ENCODE results near the gene ROR1.

The ROR1 gene

GRCh38 chr1:63854091-63854490 is 80.3 kb downstream of the ROR1 start:
- no peaks in the 10 kb centered on the region for H3K36me3 Mint-ChIP-seq (ENCODE audit: low read depth)
- H3K27me3 Mint-ChIP-seq (ENCODE audit: low read depth), result peaks cover 3% of the 10 kb centered on the region
- no peaks in the 10 kb centered on the region for H3K4me1 Mint-ChIP-seq (ENCODE audit: low read depth)
- H3K9me3 Mint-ChIP-seq, result no peaks in the 10 kb centered on the region
- DNase-seq (ENCODE audit: low spot score), result no peak
- no peak overlapping the region for H3K27ac Mint-ChIP-seq
- H3K4me3 Mint-ChIP-seq, result no peak overlapping the region

DNA sequence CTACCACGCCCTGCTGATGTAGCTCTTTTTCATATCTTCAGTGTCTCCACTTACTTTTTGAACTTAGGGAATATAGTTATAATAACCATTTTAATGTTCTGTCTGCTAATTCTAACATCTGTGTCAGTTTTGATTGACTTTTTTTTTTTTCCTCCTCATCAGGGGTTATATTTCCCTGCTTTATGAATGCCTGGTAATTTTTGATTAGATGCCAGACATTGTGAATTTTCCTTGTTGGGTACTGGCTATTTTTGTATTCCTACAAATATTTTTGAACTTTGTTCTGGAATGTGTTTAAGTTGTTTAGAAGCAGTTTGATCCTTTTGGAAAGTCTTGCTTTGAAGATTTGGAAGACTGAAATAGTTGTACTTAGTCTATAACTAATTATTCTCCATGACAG is 82.1 kb downstream of the ROR1 start:
- no peaks in the 10 kb centered on the region for H3K9me3 Mint-ChIP-seq
- H3K4me3 Mint-ChIP-seq, result no peak overlapping the region
- H3K27me3 Mint-ChIP-seq (ENCODE audit: low read depth), result no peaks in the 10 kb centered on the region
- H3K4me1 Mint-ChIP-seq (ENCODE audit: low read depth), result no peaks in the 10 kb centered on the region
- DNase-seq (ENCODE audit: low spot score), result no peak
- no peaks in the 10 kb centered on the region for H3K36me3 Mint-ChIP-seq (ENCODE audit: low read depth)
- H3K27ac Mint-ChIP-seq, result no peak overlapping the region

DNA sequence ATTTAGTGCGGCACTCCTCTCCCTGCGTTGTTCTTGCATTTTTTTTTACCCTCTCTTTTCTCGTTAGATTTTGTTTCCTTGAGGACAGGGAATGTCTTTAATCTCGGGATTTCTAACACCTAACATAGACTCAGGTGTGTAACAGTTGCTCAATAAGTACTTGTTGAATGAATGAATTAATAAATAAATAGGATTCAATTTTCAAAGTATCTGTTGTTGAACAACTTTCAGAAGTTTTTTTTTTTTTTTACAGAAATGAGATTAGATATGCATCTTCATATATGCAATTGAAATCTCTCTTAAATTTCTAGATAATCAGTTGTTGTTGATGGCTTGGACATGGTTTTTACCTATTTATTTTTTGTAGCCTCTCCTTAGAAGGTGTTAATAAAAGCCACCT is 83.1 kb downstream of the ROR1 start:
- Mint-ChIP-seq H3K36me3 (ENCODE audit: low read depth) (no peaks in the 10 kb centered on the region), H3K9me3 (no peaks in the 10 kb centered on the region), H3K27ac (no peak overlapping the region), H3K27me3 (ENCODE audit: low read depth) (no peaks in the 10 kb centered on the region), H3K4me1 (ENCODE audit: low read depth) (no peaks in the 10 kb centered on the region), H3K4me3 (no peak overlapping the region)
- no peak for DNase-seq (ENCODE audit: low spot score)

- DNase-seq (ENCODE audit: low spot score), result no peak
- H3K9me3 Mint-ChIP-seq, result no peaks in the 10 kb centered on the region
- H3K4me3 Mint-ChIP-seq, result no peak overlapping the region
- no peaks in the 10 kb centered on the region for H3K4me1 Mint-ChIP-seq (ENCODE audit: low read depth)
- H3K27ac Mint-ChIP-seq, result no peak overlapping the region
- no peaks in the 10 kb centered on the region for H3K27me3 Mint-ChIP-seq (ENCODE audit: low read depth)
- H3K36me3 Mint-ChIP-seq (ENCODE audit: low read depth), result no peaks in the 10 kb centered on the region
Observed at GRCh38 chr1:63857478-63857877, 83.7 kb downstream of the ROR1 start.

DNA sequence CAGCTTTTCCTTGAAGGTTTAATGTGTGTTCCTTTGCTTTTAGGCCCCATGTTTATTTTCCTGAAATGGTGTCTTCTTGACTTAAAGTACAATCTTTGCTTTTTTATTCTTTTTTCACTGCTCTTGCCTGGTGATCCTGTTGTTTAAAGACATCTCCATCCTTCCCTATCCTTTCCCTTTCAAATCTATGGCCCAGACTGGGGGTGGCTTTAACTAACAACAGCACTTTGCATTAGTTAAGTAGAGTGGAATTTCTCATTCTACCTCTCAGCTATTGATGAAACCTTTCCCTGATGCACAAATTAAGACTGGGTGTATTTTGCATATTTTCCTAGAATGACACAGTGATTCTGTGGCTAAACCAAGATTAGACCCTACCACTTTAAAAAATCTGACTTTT is 84.3 kb downstream of the ROR1 start:
- Mint-ChIP-seq H3K9me3 (no peaks in the 10 kb centered on the region), H3K27ac (no peak overlapping the region), H3K4me1 (ENCODE audit: low read depth) (no peaks in the 10 kb centered on the region), H3K27me3 (ENCODE audit: low read depth) (no peaks in the 10 kb centered on the region), H3K4me3 (no peak overlapping the region), H3K36me3 (ENCODE audit: low read depth) (no peaks in the 10 kb centered on the region)
- DNase-seq (ENCODE audit: low spot score), result no peak

GRCh38 chr1:63859480-63860275 is 85.9 kb downstream of the ROR1 start:
- Mint-ChIP-seq H3K4me3 (no peak overlapping the region), H3K9me3 (no peaks in the 10 kb centered on the region), H3K4me1 (ENCODE audit: low read depth) (no peaks in the 10 kb centered on the region), H3K27me3 (ENCODE audit: low read depth) (no peaks in the 10 kb centered on the region), H3K36me3 (ENCODE audit: low read depth) (no peaks in the 10 kb centered on the region), H3K27ac (no peak overlapping the region)
- DNase-seq (ENCODE audit: low spot score), result no peak

- no peak overlapping the region for H3K4me3 Mint-ChIP-seq
Observed at GRCh38 chr1:63861052-63861691, 87.4 kb downstream of the ROR1 start.

DNA sequence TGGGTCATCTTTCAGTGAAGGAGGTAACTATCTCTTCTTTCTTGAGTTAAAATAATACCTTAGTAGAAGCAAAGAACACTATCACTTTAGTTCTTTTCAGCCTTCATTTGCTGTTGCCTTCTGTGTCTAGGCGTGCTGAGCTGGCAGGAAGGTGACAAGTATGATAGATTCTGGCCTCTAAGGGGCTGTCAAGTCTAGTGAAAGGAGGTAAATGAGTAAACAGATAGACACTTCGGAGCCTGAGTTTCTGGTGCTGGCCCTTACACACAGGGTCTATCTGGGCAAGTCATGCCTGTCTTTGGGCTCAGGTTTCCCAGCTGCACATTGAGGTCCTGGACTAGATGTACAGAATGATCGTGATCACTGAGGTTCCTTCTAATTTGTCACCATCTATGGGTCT is 89.3 kb downstream of the ROR1 start:
- H3K27me3 Mint-ChIP-seq (ENCODE audit: low read depth), result peaks cover 5% of the 10 kb centered on the region
- no peak overlapping the region for H3K4me3 Mint-ChIP-seq
- H3K36me3 Mint-ChIP-seq (ENCODE audit: low read depth), result no peaks in the 10 kb centered on the region
- no peak for DNase-seq (ENCODE audit: low spot score)
- no peaks in the 10 kb centered on the region for H3K9me3 Mint-ChIP-seq
- no peaks in the 10 kb centered on the region for H3K4me1 Mint-ChIP-seq (ENCODE audit: low read depth)
- H3K27ac Mint-ChIP-seq, result no peak overlapping the region

More at GRCh38 chr1:63861052-63861691, 87.4 kb downstream of the ROR1 start:
- no peaks in the 10 kb centered on the region for H3K4me1 Mint-ChIP-seq (ENCODE audit: low read depth)
- H3K27me3 Mint-ChIP-seq (ENCODE audit: low read depth), result no peaks in the 10 kb centered on the region
- H3K36me3 Mint-ChIP-seq (ENCODE audit: low read depth), result no peaks in the 10 kb centered on the region
- H3K27ac Mint-ChIP-seq, result no peak overlapping the region
- H3K9me3 Mint-ChIP-seq, result no peaks in the 10 kb centered on the region
- no peak for DNase-seq (ENCODE audit: low spot score)

DNA sequence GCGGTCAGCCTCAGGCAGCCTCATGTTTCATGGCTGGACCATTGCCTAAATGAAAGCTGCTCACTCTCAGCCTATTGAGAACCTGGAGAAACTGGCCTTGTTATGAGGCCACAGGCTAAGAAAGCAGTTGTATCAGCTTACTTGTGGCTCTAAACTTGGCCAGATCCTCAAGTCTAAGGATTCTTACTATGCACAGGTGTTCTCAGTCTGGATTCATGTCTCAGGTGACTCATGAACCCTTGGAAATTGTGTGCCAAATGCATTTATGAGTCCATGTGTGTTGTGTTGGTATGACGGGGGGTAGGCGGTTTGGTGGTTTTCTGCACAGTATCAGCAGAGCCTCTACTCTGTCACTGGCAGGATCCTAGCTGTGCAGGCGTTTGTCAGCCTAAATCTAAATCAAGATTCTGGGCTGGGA is 90.4 kb downstream of the ROR1 start:
- no peak for DNase-seq (ENCODE audit: low spot score)
- no peak overlapping the region for H3K27ac Mint-ChIP-seq
- no peak overlapping the region for H3K4me3 Mint-ChIP-seq
- H3K9me3 Mint-ChIP-seq, result no peaks in the 10 kb centered on the region
- H3K4me1 Mint-ChIP-seq (ENCODE audit: low read depth), result no peaks in the 10 kb centered on the region
- H3K36me3 Mint-ChIP-seq (ENCODE audit: low read depth), result no peaks in the 10 kb centered on the region
- peaks cover 5% of the 10 kb centered on the region for H3K27me3 Mint-ChIP-seq (ENCODE audit: low read depth)

GRCh38 chr1:63865561-63865960 is 91.7 kb downstream of the ROR1 start:
- H3K4me1 Mint-ChIP-seq (ENCODE audit: low read depth), result no peaks in the 10 kb centered on the region

GRCh38 chr1:63866084-63866483 is 92.3 kb downstream of the ROR1 start:
- H3K4me3 Mint-ChIP-seq, result no peak overlapping the region
- H3K4me1 Mint-ChIP-seq (ENCODE audit: low read depth), result no peaks in the 10 kb centered on the region

More at GRCh38 chr1:63865561-63865960, 91.7 kb downstream of the ROR1 start:
- H3K27ac Mint-ChIP-seq, result no peak overlapping the region
- no peak for DNase-seq (ENCODE audit: low spot score)
- H3K27me3 Mint-ChIP-seq (ENCODE audit: low read depth), result peaks cover 8% of the 10 kb centered on the region
- no peaks in the 10 kb centered on the region for H3K9me3 Mint-ChIP-seq
- H3K36me3 Mint-ChIP-seq (ENCODE audit: low read depth), result no peaks in the 10 kb centered on the region
- H3K4me3 Mint-ChIP-seq, result no peak overlapping the region

GRCh38 chr1:63867429-63868176 is 93.8 kb downstream of the ROR1 start:
- H3K9me3 Mint-ChIP-seq, result no peaks in the 10 kb centered on the region
- no peak overlapping the region for H3K4me3 Mint-ChIP-seq
- no peak overlapping the region for H3K27ac Mint-ChIP-seq
- H3K27me3 Mint-ChIP-seq (ENCODE audit: low read depth), result peaks cover 9% of the 10 kb centered on the region
- H3K36me3 Mint-ChIP-seq (ENCODE audit: low read depth), result no peaks in the 10 kb centered on the region
- H3K4me1 Mint-ChIP-seq (ENCODE audit: low read depth), result no peaks in the 10 kb centered on the region
- no peak for DNase-seq (ENCODE audit: low spot score)

More at GRCh38 chr1:63866084-63866483, 92.3 kb downstream of the ROR1 start:
- Mint-ChIP-seq H3K27ac (no peak overlapping the region), H3K9me3 (no peaks in the 10 kb centered on the region), H3K27me3 (ENCODE audit: low read depth) (peaks cover 9% of the 10 kb centered on the region), H3K36me3 (ENCODE audit: low read depth) (no peaks in the 10 kb centered on the region)
- no peak for DNase-seq (ENCODE audit: low spot score)

DNA sequence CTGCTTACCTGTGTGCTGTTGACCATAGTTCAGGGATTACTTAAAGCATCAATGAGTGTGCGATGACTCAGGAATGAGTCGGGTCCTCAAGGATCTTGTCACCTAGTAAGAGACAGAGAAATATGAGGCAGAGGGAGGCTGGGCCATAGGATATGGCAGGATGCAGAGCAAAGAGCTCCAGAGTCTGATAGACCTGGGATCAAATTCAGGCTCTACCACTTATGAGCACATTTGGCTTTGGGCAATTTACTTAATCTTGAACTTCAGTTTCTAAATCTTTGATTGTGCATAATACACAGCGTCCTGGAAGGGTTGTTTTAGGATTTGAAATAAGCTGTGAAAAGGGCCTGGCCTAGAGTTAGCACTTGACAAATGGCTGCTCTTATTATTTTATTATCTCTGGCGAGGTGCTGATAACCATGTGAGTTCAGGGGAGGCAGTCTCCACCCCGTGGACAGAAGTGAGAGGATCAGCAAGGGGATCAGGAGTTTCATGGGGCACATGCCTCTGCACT is 94.5 kb downstream of the ROR1 start:
- Mint-ChIP-seq H3K4me1 (ENCODE audit: low read depth) (no peaks in the 10 kb centered on the region), H3K27me3 (ENCODE audit: low read depth) (peaks cover 9% of the 10 kb centered on the region), H3K36me3 (ENCODE audit: low read depth) (no peaks in the 10 kb centered on the region), H3K9me3 (no peaks in the 10 kb centered on the region), H3K27ac (no peak overlapping the region), H3K4me3 (no peak overlapping the region)
- no peak for DNase-seq (ENCODE audit: low spot score)

DNA sequence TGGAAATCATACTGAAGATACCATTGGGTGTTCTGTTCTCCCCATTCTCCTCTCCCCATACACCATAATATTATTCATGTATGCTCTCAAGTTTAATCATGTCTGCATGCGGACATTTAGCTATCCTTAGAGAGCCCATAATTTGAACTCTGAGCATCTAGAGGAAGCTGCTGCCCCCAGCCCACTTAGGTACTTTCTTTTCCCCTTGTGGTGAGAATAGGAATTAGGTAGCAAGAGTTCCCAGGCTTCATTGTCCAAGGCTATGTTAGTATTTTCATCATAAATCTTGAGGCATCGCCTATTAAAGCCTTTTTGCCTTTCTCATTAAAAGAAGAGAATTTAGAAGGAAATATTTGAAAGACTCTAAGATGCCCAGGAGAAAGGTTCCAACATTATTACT is 96.3 kb downstream of the ROR1 start:
- DNase-seq (ENCODE audit: low spot score), result no peak
- Mint-ChIP-seq H3K4me1 (ENCODE audit: low read depth) (no peaks in the 10 kb centered on the region), H3K27ac (no peak overlapping the region), H3K36me3 (ENCODE audit: low read depth) (no peaks in the 10 kb centered on the region), H3K4me3 (no peak overlapping the region), H3K27me3 (ENCODE audit: low read depth) (peaks cover 9% of the 10 kb centered on the region), H3K9me3 (no peaks in the 10 kb centered on the region)

Measured in T-helper 2 cell treated with Interferon-gamma antibody and Interleukin-4, amounts not matched to agents 5 μg/mL and 100 μg/mL, for 36 hours (primary cell).